A549 (cell line): ENCODE data around the gene CCND2. TPM values are rescaled to one million over a fixed set of nuclear protein-coding genes. Genes with fewer than 3 reads are reported as not detected.
A peak's percentile ranks its signal among the peaks of the same experiment; 100 is the strongest.

ENCODE experiments used
- ATAC-seq, 2 experiments: fragments of 200-7000 bp in 1 of 2; fragments of >200 bp in 1 of 2; cut with Nextera tagmentation in 1 of 2; cut with Tn5 transposase in 1 of 2; 3 replicates each; pipeline versions ENCODE4 v1.8.0 to v1.9.1; 2018 to 2020; ENCODE audit warnings: mild to moderate bottlenecking in 1 of 2, moderate library complexity in 1 of 2
- CTCF ChIA-PET: fragments of 300-600 bp; sonication (Branson Sonifier 250); formaldehyde crosslinking; extraction: SDS; loops from one replicate; lab custom pipeline; 2021; ENCODE audit warnings: antibody characterized with exemption, inconsistent platforms; lab: Yijun Ruan, JAX
- POLR2A ChIA-PET: fragments of 350-600 bp; formaldehyde crosslinking; extraction: SDS; loops from one replicate; lab custom pipeline; 2021; ENCODE audit warnings: antibody characterized with exemption, inconsistent platforms; lab: Yijun Ruan, JAX
- DNase-seq, 2 experiments: peaks; one replicate each; pipeline versions ENCODE4 v3.0.0 to v3.0.0-alpha.2; 2011 to 2016; ENCODE audit warnings: low read depth in 1 of 2, low spot score in 1 of 2
- FAIRE-seq: peaks from 2 replicates; lab custom pipeline; 2011; peaks lifted over from hg19 to GRCh38; lab: Jason Lieb, UNC
- H3K27ac ChIP-seq, 2 experiments: fragments of >200 bp; sonication (Bioruptor Twin); formaldehyde crosslinking; 3 replicates each; pipeline ENCODE4 v1.5.1; 2016 to 2017
- H3K4me1 ChIP-seq: fragments of >200 bp; sonication (Bioruptor Twin); formaldehyde crosslinking; 3 replicates; pipeline ENCODE4 v1.6.1; 2016
- H3K4me2 ChIP-seq: fragments of >200 bp; sonication (Bioruptor Twin); formaldehyde crosslinking; 3 replicates; pipeline ENCODE4 v1.6.1; 2016
- H3K4me3 ChIP-seq: fragments of >200 bp; sonication (Bioruptor Twin); formaldehyde crosslinking; 3 replicates; pipeline ENCODE4 v1.5.1; 2016
- H3K9me3 ChIP-seq: fragments of >200 bp; sonication (Bioruptor Twin); formaldehyde crosslinking; 3 replicates; pipeline ENCODE4 v1.6.1; 2016
- CBX8 ChIP-seq: fragments of 200-600 bp; sonication (generic); IDR thresholded peaks from 2 replicates; pipeline ENCODE4 v1.6.1; 2016
- CEBPB ChIP-seq, 2 experiments: fragments of >200 bp in 1 of 2; sonication (Bioruptor Twin) in 1 of 2; formaldehyde crosslinking in 1 of 2; IDR thresholded peaks; 2 replicates each; pipeline ENCODE4 v1.6.1; 2012 to 2016
- EHF ChIP-seq: fragments of 250-450 bp; sonication (Bioruptor Pico); IDR thresholded peaks from 2 replicates; pipeline ENCODE4 v1.5.0; 2020; ENCODE audit warnings: mild to moderate bottlenecking
- EHMT2 ChIP-seq: fragments of 200-600 bp; sonication (generic); IDR thresholded peaks from 2 replicates; pipeline ENCODE4 v1.6.1; 2016; ENCODE audit warnings: antibody characterized with exemption, low read depth, mild to moderate bottlenecking, moderate library complexity
- GATA3 ChIP-seq: IDR thresholded peaks from 2 replicates; pipeline ENCODE4 v1.6.1; 2012; ENCODE audit warnings: borderline replicate concordance
- HDAC2 ChIP-seq: fragments of 200-600 bp; sonication (generic); IDR thresholded peaks from 2 replicates; pipeline ENCODE4 v1.6.1; 2016
- HOXB13 ChIP-seq: fragments of 250-450 bp; sonication (Bioruptor Pico); IDR thresholded peaks from 2 replicates; pipeline ENCODE4 v1.5.0; 2020; ENCODE audit warnings: low read depth, mild to moderate bottlenecking, moderate library complexity
- KDM1A ChIP-seq: fragments of 200-600 bp; sonication (generic); IDR thresholded peaks from 2 replicates; pipeline ENCODE4 v1.6.1; 2016; ENCODE audit warnings: low read depth, mild to moderate bottlenecking
- NFE2L2 ChIP-seq: fragments of 150-350 bp; conservative IDR thresholded peaks from 2 replicates; pipeline ENCODE4 v1.6.1; 2014; ENCODE audit warnings: low read length
- POLR2A ChIP-seq: IDR thresholded peaks from 2 replicates; pipeline ENCODE4 v1.6.1; 2012; ENCODE audit warnings: mild to moderate bottlenecking, low read length
- POLR2AphosphoS2 ChIP-seq: conservative IDR thresholded peaks from 2 replicates; pipeline ENCODE4 v1.6.1; 2012; ENCODE audit warnings: low read length, improper control_type of control experiment, inconsistent platforms
- RARB ChIP-seq: fragments of 250-450 bp; sonication (Bioruptor Pico); IDR thresholded peaks from 2 replicates; pipeline ENCODE4 v1.8.0; 2021; ENCODE audit warnings: mild to moderate bottlenecking, moderate library complexity
- RFX5 ChIP-seq: fragments of 450-650 bp; IDR thresholded peaks from 2 replicates; pipeline ENCODE4 v1.7.1; 2014; ENCODE audit warnings: antibody characterized with exemption, mild to moderate bottlenecking, moderate library complexity
- TFCP2L1 ChIP-seq: fragments of 250-450 bp; sonication (Bioruptor Pico); IDR thresholded peaks from 2 replicates; pipeline ENCODE4 v1.5.0; 2021; ENCODE audit warnings: mild to moderate bottlenecking
- ZC3H11A ChIP-seq: fragments of 450-650 bp; IDR thresholded peaks from 2 replicates; pipeline ENCODE4 v1.6.1; 2014; ENCODE audit warnings: antibody characterized with exemption, mild to moderate bottlenecking
- ZFP36 ChIP-seq: fragments of 450-650 bp; IDR thresholded peaks from 2 replicates; pipeline ENCODE4 v1.6.1; 2014; ENCODE audit warnings: borderline replicate concordance; ENCODE audit not compliant: partially characterized antibody
- ZNF302 ChIP-seq: fragments of 250-450 bp; sonication (Bioruptor Pico); IDR thresholded peaks from 2 replicates; pipeline ENCODE4 v1.9.0; 2021; ENCODE audit warnings: inconsistent platforms, mild to moderate bottlenecking, moderate library complexity
- ZSCAN20 ChIP-seq: fragments of 250-450 bp; sonication (Bioruptor Pico); IDR thresholded peaks from 2 replicates; pipeline ENCODE4 v1.8.0; 2022; ENCODE audit warnings: mild to moderate bottlenecking, moderate library complexity
- WGBS: methylation state at CpG from one replicate; pipeline ENCODE4 v1.1.6; 2017; ENCODE audit errors: missing lambda C conversion rate; 5-methylcytosine and 5-hydroxymethylcytosine counted together
- polyA plus RNA-seq, 4 experiments: library from polyadenylated mRNA; depleted of rRNA in 3 of 4; stranded (reverse); fragments of >200 nt; fragmentation: RNase III in 1 of 4; extraction: RNeasy Plus Mini Kit Qiagen cat#74134 plus additional on column Dnase treatment in 1 of 4; gene quantifications; 2 replicates in 3 of 4; 3 replicates in 1 of 4; pipeline ENCODE4 v1.2.3, GENCODE V29; 2011 to 2017
- TF ChIP-seq, protein P1 (sequence below): fragments of 450-650 bp; IDR thresholded peaks from 2 replicates; pipeline ENCODE4 v1.6.1; 2014; ENCODE audit warnings: antibody characterized with exemption
- TF ChIP-seq, protein P2 (sequence below): fragments of 200-600 bp; sonication (generic); IDR thresholded peaks from 2 replicates; pipeline ENCODE4 v1.6.1; 2016; ENCODE audit warnings: antibody characterized with exemption, mild to moderate bottlenecking, moderate library complexity

Gene CCND2
- polyA plus RNA-seq, 2 of the 4 experiments (the other 2 are of a cell fraction), result 0.18 TPM; not detected in 1

DNA sequence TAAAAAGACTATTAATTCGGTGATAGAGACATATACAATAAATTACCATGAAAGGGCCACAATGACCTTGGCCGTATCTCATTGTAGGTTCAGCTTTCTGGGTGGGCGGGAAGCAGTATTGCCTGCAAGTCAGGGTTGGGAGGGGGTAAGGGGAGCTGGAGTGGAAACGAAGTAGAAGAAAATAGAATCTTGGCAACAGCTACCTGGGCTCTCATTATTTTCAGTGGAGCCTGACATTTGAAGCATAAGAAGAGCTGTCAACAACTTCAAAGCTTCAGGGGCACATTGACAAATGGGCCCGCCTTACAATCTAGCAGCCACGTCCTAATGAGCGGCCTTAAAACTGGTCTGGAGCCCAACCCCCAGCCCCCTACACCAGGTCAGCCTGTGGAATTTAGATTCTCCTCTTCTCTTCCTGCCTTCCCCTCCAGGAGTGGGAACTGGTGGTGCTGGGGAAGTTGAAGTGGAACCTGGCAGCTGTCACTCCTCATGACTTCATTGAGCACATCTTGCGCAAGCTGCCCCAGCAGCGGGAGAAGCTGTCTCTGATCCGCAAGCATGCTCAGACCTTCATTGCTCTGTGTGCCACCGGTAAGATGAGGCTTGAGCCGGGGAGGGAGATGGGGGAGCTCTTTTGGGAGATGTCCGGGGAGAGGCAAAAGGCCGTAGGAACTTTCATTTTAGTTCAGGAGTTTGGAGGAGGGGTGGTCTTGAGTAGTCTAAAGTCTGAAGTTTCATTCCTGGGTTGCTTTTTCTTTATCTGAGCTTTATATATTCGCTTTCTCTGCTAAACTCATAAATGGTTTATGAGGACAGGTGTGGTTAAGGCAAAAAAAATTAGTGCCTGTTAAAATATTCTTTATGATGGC, 5.0 kb downstream of the CCND2 start:
- CTCF ChIA-PET, result interaction anchor here (0.6 to 13.1 kb wide), 17 partner anchors 10 to 979 kb away, joined by 3 to 235 read pairs (median 12); no protein-coding TSS in a partner anchor
- H3K4me2 ChIP-seq, result no peak overlapping the region

DNA sequence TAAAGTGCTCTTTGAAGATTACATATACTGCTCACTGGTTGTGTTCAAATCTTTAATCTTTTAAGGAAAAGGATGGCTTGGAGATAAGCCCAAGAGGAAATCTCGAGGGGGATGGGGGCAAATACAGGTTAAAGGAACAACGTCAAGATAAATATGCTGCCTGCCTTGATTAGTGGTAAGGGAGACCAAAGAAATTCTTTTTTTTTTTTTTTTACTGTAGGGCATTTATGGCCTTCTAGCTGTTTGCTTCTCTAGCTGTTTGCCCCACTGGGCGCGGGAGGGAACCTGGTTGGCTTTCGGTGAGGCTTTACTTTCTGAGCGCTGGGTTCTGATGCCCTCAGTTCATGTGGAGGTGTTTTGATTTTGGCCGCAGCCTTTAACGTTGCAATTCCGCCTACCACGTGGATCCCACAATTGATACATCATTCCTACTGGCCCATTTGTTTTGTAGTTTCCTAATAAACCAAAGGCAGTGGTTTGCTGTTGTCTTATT, 5.7 kb downstream of the CCND2 start:
- FAIRE-seq, result no peak
- 54% methylated on average over 10 of the region's 10 CpGs for WGBS
- CTCF ChIA-PET, result interaction anchor here (0.6 to 13.1 kb wide), 11 partner anchors 11 to 980 kb away, joined by 3 to 235 read pairs (median 5); no protein-coding TSS in a partner anchor

More for the DNA sequence above, 5.0 kb downstream of the CCND2 start:
- Histone ChIP-seq H3K27ac (no peak overlapping the region), H3K4me3 (no peak overlapping the region), H3K4me1 (peaks cover 21% of the 10 kb centered on the region), H3K9me3 (no peaks in the 10 kb centered on the region)
- no peak for FAIRE-seq
- POLR2A ChIA-PET, result no interaction called here
- DNase-seq, result no peak
- TF ChIP-seq CEBPB (IDR thresholded peaks at IDR 0.05) (peak in 1 of 2 experiments; percentile 39; a peak in 1 of 4 replicates), ZNF302 (CRISPR knock-in tag) (no peak)
- WGBS, result 31% methylated on average over 15 of the region's 15 CpGs
- ATAC-seq, result no peak

DNA sequence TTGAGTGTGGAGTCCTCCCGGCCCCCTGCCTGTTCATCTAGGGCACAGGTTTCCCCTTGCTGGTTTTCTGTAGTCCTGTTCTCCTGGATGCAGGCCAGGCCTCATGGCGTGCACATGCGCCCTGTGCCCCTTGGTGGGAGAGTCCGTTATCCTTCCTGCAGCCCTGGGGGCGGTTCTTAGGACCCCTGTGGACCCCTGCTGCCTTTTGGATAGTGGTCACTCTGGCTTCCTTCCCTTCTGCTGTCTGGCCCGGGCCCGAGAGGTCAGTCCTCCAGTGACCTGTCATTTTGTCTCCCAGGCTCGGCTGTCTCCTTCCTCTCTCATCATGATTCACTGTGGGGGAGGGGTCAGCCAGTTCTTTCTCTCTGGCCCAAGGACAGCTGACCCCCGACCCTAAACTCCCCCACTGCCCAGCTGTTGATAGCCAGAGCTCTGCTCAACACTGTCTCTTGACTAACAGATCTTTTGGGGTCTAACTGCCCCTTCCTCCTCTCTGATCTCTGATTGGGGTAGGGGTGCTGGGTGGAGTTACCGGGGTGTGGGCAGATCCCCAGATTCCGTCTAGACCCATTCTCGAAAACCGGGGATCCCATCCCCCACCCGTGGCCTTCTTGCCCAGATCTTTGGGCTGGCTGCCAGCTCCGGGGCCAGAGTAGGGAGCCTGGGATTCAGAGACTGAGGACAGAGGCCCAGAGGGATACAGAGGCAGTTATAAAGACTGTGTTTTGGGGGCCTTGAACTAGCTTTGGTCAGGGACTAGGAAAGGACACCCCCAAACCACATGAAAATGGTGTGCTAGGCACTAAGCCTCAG, 7.0 kb downstream of the CCND2 start:
- Histone ChIP-seq H3K4me1 (0 out of 3 replicates have a peak, but pooled peaks cover 3% of the 10 kb centered on the region), H3K9me3 (no peaks in the 10 kb centered on the region), H3K27ac (no peak overlapping the region), H3K4me2 (no peak overlapping the region), H3K4me3 (no peak overlapping the region)
- CTCF ChIA-PET, result interaction anchor here (0.7 to 13.1 kb wide), 9 partner anchors 10 to 981 kb away, joined by 3 to 235 read pairs (median 4); no protein-coding TSS in a partner anchor
- DNase-seq (no peak), ATAC-seq (no peak), FAIRE-seq (no peak)
- 23% methylated on average over 14 of the region's 15 CpGs for WGBS
- POLR2A ChIA-PET, result no interaction called here
- TF ChIP-seq CBX8 (no peak), HDAC2 (no peak), CEBPB (IDR thresholded peaks at IDR 0.05) (no peak), NFE2L2 (no peak), EHMT2 (no peak), EHF (CRISPR knock-in tag) (no peak), RARB (CRISPR knock-in tag) (no peak), ZFP36 (no peak), RFX5 (no peak), POLR2A (no peak), ZC3H11A (no peak), POLR2AphosphoS2 (no peak), KDM1A (no peak), TFCP2L1 (no peak)
- TF ChIP-seq, protein P1, sequence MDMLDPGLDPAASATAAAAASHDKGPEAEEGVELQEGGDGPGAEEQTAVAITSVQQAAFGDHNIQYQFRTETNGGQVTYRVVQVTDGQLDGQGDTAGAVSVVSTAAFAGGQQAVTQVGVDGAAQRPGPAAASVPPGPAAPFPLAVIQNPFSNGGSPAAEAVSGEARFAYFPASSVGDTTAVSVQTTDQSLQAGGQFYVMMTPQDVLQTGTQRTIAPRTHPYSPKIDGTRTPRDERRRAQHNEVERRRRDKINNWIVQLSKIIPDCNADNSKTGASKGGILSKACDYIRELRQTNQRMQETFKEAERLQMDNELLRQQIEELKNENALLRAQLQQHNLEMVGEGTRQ, result no peak

More for the DNA sequence above, 5.7 kb downstream of the CCND2 start:
- Histone ChIP-seq H3K4me3 (no peak overlapping the region), H3K4me1 (peaks cover 15% of the 10 kb centered on the region), H3K9me3 (no peaks in the 10 kb centered on the region), H3K27ac (no peak overlapping the region), H3K4me2 (no peak overlapping the region)
- no peak for DNase-seq
- POLR2A ChIA-PET, result no interaction called here
- no peak for ATAC-seq
- TF ChIP-seq GATA3, result no peak
- TF ChIP-seq NFE2L2, result no peak
- no peak for TF ChIP-seq ZSCAN20 (CRISPR knock-in tag)
- no peak for TF ChIP-seq HOXB13 (CRISPR knock-in tag)
- TF ChIP-seq, protein P2, sequence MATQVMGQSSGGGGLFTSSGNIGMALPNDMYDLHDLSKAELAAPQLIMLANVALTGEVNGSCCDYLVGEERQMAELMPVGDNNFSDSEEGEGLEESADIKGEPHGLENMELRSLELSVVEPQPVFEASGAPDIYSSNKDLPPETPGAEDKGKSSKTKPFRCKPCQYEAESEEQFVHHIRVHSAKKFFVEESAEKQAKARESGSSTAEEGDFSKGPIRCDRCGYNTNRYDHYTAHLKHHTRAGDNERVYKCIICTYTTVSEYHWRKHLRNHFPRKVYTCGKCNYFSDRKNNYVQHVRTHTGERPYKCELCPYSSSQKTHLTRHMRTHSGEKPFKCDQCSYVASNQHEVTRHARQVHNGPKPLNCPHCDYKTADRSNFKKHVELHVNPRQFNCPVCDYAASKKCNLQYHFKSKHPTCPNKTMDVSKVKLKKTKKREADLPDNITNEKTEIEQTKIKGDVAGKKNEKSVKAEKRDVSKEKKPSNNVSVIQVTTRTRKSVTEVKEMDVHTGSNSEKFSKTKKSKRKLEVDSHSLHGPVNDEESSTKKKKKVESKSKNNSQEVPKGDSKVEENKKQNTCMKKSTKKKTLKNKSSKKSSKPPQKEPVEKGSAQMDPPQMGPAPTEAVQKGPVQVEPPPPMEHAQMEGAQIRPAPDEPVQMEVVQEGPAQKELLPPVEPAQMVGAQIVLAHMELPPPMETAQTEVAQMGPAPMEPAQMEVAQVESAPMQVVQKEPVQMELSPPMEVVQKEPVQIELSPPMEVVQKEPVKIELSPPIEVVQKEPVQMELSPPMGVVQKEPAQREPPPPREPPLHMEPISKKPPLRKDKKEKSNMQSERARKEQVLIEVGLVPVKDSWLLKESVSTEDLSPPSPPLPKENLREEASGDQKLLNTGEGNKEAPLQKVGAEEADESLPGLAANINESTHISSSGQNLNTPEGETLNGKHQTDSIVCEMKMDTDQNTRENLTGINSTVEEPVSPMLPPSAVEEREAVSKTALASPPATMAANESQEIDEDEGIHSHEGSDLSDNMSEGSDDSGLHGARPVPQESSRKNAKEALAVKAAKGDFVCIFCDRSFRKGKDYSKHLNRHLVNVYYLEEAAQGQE, result no peak
